ENCODE measurements around the gene PSMG3. TPM values are rescaled to one million over a fixed set of nuclear protein-coding genes. Genes with fewer than 3 reads are reported as not detected.

Gene PSMG3
- total and polyA plus RNA-seq, 4 donors: 16.3 to 44.7 (median 41.9) TPM

DNA sequence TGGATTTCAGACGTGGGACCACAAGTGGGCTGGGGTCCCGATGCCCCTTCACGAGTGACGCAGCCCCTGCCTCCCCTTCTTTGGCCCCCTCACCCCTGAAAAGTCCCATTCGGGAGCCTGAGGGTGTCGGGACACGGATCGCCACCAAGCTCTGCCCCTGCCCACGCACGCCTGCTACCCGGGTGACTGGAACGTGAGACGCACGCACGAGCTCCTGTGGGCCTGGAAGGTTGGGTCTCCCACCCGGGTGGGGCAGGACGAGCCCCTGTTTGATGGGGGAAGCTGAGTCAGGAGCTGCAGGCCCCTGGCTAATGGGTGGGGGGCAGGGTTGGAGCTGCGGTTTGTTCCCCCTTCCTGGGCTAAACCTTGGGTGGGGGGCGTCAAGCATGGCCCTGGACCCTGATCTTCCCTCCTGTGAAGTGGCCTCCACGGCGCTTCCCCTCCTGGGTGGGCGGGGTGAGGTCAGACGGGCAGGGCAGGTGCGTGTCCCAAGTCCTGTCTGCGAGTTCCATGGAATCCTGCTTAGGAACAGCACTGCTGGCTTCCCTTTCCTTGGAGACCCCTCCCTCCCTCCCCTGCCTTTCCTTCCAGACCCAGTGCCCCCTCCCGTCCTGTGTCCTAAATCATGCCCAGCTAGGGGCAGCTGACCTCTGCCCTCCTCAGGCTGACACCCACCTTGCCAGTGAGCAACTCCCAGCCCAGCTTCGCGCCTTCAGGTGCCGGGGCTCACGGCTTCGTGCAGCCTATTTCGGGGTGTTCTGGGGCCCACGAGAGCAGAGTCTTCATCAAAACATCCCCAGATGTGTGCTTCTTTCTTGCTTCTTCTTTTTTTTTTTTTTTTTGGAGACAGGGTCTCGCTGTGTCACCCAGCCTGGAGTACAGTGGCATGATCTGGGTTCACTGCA, 8.5 kb downstream of the PSMG3 start:
- H3K4me3 ChIP-seq (ENCODE audit: low read depth, low read length): no peak overlapping the region
- H3K27me3 ChIP-seq (ENCODE audit: control insufficient read depth, insufficient read depth, low read length): no peaks in the 10 kb centered on the region
- H3K9me3 ChIP-seq (ENCODE audit: control insufficient read depth, insufficient read depth, low read length): no peaks in the 10 kb centered on the region
- DNase-seq (ENCODE audit: low read depth in 4 of 6, low spot score in 6 of 6): no peak
- H3K4me1 ChIP-seq (ENCODE audit: control insufficient read depth, insufficient read depth, low read length): peaks cover 13% of the 10 kb centered on the region
- peaks cover 26% of the 10 kb centered on the region for H3K36me3 ChIP-seq (ENCODE audit: control insufficient read depth, insufficient read depth, low read length)
- 78% methylated on average over 34 of the region's 34 CpGs for WGBS (ENCODE audit: insufficient coverage)
- no peak overlapping the region for H3K27ac ChIP-seq (ENCODE audit: low read depth, low read length)

DNA sequence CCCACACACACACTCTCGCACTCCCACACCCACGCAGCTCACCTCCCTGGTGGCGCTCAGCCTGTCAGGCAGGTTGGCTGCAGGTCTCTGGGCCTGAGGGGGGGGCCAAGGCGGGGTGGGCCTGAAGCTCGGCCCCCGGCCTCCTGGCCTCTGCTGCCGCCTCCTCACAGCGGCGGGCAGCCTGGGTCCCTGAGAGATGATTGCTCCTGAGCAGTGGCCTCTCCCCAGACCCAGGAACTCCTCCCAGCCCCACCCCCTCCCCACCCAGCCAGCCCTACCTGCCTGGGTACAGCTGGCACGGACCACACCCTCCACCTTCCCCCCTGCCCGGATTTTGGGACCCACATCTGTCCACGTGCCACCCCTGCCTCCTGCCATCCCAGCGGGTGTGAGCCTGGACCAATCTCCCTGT, 9.2 kb downstream of the PSMG3 start:
- H3K27ac ChIP-seq (ENCODE audit: low read depth, low read length): no peak overlapping the region
- H3K27me3 ChIP-seq (ENCODE audit: control insufficient read depth, insufficient read depth, low read length): no peaks in the 10 kb centered on the region
- H3K9me3 ChIP-seq (ENCODE audit: control insufficient read depth, insufficient read depth, low read length): no peaks in the 10 kb centered on the region
- peaks cover 27% of the 10 kb centered on the region for H3K36me3 ChIP-seq (ENCODE audit: control insufficient read depth, insufficient read depth, low read length)
- peaks cover 15% of the 10 kb centered on the region for H3K4me1 ChIP-seq (ENCODE audit: control insufficient read depth, insufficient read depth, low read length)
- no peak overlapping the region for H3K4me3 ChIP-seq (ENCODE audit: low read depth, low read length)
- WGBS (ENCODE audit: insufficient coverage): 91% methylated on average over 8 of the region's 13 CpGs
- no peak for DNase-seq (ENCODE audit: low read depth in 4 of 6, low spot score in 6 of 6)

DNA sequence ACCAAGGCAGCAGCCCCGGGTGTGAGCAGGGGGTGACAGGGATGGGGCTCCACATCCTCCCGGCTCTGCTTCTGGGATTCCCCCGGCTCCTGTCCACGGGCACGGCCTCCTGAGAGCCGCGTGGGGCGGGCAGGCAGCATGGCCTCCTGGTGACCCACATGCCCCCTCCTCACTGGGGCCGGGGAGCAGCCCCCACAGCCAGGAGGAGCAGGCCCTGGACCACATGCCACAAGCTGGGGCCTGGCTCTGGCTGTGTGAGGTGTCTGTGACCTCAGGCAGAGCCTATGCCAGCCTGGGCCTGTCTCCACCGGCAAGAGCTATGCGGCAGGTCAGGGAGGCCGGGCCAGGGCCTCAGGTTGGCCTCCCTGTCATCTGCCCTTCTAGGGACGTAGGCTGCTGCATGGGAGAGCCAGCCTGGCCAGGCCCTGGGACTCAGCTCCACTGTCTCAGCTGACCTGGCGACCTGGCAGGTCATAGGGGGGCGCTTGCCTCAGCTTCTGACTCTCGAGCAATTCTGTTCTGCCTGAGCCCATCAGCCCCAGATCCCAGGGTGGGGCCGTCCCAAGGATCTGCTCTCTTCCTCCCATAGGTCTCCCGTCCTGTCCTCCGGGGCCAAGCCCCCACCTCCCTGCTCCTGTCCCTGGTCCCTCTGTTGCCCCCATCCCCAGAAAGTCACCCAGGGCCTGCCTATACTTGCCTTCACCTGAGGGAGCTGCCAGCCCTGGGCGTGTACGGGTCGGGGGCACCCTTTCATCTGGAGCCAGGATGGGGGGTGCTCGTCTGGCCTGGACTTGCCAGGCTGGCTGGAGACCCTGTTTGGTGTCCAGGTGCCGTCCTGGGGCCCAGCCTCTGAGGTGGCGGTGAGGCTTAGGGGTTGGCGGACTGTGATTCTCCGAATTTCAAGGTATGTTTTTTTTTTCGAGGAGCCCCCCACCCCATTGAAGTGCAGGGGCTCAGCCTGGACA, 9.9 kb downstream of the PSMG3 start:
- WGBS (ENCODE audit: insufficient coverage): 84% methylated on average over 28 of the region's 28 CpGs
- Histone ChIP-seq H3K27ac (ENCODE audit: low read depth, low read length) (no peak overlapping the region), H3K9me3 (ENCODE audit: control insufficient read depth, insufficient read depth, low read length) (no peaks in the 10 kb centered on the region), H3K4me1 (ENCODE audit: control insufficient read depth, insufficient read depth, low read length) (peaks cover 23% of the 10 kb centered on the region), H3K4me3 (ENCODE audit: low read depth, low read length) (no peak overlapping the region), H3K36me3 (ENCODE audit: control insufficient read depth, insufficient read depth, low read length) (peaks cover 20% of the 10 kb centered on the region), H3K27me3 (ENCODE audit: control insufficient read depth, insufficient read depth, low read length) (no peaks in the 10 kb centered on the region)
- DNase-seq (ENCODE audit: low read depth in 4 of 6, low spot score in 6 of 6): no peak

DNA sequence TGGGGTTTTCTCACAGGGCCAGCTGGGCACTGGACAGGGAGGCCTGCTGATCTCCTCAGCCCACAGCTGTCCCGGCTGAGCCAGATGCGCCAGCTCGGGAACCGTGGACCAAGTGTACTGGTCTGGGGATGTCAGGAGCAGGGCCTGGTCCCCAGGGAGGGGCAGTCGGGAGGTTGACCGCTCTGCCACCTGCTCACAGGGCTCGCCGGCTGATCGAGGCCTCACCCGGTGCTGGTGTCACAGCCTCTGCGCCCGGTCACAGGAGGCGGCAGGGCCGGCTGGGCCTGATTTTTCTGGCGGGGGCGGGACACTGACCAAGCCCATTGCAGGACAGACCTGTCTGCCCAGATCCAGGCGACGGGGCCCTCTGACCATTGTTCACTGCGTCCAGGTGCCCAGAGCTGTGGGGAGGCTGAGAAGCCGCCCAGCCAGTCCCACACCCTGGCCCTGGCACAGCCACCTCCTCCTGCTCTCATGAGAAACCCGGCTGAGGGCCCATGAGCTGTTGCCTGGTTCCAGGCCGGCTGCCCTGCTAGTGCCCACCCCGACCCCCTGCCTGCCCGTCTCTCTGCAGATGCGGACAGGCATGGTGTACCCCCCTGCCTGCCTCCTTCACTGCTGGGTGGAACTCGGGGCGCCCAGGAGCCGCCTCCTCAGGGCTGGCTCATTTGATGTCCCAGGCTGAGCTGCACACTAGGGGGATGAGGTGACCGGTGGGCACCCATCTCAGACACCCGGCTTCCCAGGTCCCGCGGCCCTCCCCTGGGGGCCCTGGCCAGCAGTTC, 10.8 kb downstream of the PSMG3 start:
- Histone ChIP-seq H3K4me1 (ENCODE audit: control insufficient read depth, insufficient read depth, low read length) (peaks cover 23% of the 10 kb centered on the region), H3K36me3 (ENCODE audit: control insufficient read depth, insufficient read depth, low read length) (peaks cover 21% of the 10 kb centered on the region), H3K27me3 (ENCODE audit: control insufficient read depth, insufficient read depth, low read length) (no peaks in the 10 kb centered on the region), H3K4me3 (ENCODE audit: low read depth, low read length) (no peak overlapping the region), H3K27ac (ENCODE audit: low read depth, low read length) (no peak overlapping the region), H3K9me3 (ENCODE audit: control insufficient read depth, insufficient read depth, low read length) (no peaks in the 10 kb centered on the region)
- WGBS (ENCODE audit: insufficient coverage): 88% methylated on average over 29 of the region's 32 CpGs
- no peak for DNase-seq (ENCODE audit: low read depth in 4 of 6, low spot score in 6 of 6)

DNA sequence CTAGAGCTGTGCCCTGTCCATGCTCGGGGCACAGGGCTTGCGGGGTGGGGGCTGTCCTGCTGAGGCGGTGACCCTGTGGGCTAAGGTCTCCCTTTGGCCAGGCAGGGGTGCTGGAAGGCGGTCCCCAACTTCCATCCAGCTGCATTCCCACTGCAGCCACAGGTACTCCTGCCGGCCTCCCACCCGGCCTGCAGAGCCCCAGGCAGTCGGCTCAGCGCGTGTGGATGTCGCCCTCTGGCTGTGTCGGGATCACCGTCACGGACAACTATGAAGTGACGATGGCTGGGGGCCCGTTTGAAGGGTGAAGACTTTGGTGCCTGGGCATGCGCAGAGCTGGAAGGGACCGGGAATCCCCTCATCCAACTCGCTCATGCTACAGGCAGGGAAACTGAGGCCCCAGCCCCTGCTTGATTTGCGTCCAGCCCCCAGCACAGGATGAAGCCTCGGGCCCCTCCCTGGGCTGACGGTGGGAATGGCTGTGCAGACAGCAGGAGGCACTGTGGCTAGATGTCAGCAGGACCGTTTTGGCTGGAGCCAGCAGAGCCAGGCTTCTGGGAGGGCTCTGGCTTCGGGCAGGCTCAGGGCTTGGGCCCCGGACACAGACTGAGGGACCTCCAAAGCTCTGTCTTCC, 11.5 kb downstream of the PSMG3 start:
- Histone ChIP-seq H3K27ac (ENCODE audit: low read depth, low read length) (no peak overlapping the region), H3K27me3 (ENCODE audit: control insufficient read depth, insufficient read depth, low read length) (no peaks in the 10 kb centered on the region), H3K4me1 (ENCODE audit: control insufficient read depth, insufficient read depth, low read length) (peaks cover 23% of the 10 kb centered on the region), H3K4me3 (ENCODE audit: low read depth, low read length) (no peak overlapping the region), H3K9me3 (ENCODE audit: control insufficient read depth, insufficient read depth, low read length) (no peaks in the 10 kb centered on the region), H3K36me3 (ENCODE audit: control insufficient read depth, insufficient read depth, low read length) (peaks cover 19% of the 10 kb centered on the region)
- DNase-seq (ENCODE audit: low read depth in 4 of 6, low spot score in 6 of 6): peak in 1 of 6 donors; percentile 17
- 48% methylated on average over 21 of the region's 24 CpGs for WGBS (ENCODE audit: insufficient coverage)

DNA sequence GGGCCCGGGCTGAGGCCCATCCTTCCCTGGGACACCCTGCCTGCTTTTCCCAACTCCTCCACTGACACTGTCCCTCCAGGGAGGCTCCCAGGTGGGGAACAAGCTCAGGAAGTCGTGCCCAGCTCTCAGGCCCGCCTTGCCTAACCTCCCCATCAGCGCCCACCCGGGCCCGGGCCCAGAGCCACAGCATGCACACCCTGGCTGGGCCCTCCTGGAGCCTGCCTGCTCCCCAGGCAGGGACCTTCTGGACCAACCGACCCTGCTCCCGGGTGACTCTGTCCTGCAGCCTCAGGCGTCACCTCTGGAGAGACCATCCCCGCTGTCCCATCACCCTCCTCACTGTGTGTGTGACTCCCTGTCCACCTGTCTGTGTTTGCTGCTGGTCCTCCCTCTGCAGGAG, 12.1 kb downstream of the PSMG3 start:
- no peak for DNase-seq (ENCODE audit: low read depth in 4 of 6, low spot score in 6 of 6)
- H3K4me1 ChIP-seq (ENCODE audit: control insufficient read depth, insufficient read depth, low read length): peaks cover 21% of the 10 kb centered on the region
- H3K27ac ChIP-seq (ENCODE audit: low read depth, low read length): no peak overlapping the region
- H3K4me3 ChIP-seq (ENCODE audit: low read depth, low read length): no peak overlapping the region
- no peaks in the 10 kb centered on the region for H3K9me3 ChIP-seq (ENCODE audit: control insufficient read depth, insufficient read depth, low read length)
- WGBS (ENCODE audit: insufficient coverage): 92% methylated on average over 10 of the region's 10 CpGs
- peaks cover 19% of the 10 kb centered on the region for H3K36me3 ChIP-seq (ENCODE audit: control insufficient read depth, insufficient read depth, low read length)
- no peaks in the 10 kb centered on the region for H3K27me3 ChIP-seq (ENCODE audit: control insufficient read depth, insufficient read depth, low read length)

DNA sequence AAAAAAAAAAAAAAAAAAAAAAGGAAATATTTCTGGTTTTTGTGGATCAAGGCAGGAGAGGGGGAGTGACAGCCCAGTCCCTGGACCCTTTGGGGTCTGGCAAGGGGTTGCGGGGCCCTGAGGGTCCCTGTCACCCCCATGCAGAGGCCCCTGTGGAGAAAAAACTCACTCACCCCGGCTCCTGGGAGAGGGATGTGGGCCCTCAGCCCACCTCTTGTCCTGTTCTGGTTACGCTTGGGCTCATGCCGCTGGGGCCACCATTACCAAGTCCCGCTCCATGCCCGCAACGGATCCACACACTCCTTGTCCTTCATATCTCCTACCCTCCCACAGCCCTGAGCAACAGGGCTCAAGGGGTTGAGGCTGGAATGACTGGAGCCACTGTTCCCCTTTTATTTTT, 12.8 kb downstream of the PSMG3 start:
- Histone ChIP-seq H3K27ac (ENCODE audit: low read depth, low read length) (no peak overlapping the region), H3K27me3 (ENCODE audit: control insufficient read depth, insufficient read depth, low read length) (no peaks in the 10 kb centered on the region), H3K4me1 (ENCODE audit: control insufficient read depth, insufficient read depth, low read length) (peaks cover 14% of the 10 kb centered on the region), H3K36me3 (ENCODE audit: control insufficient read depth, insufficient read depth, low read length) (peaks cover 19% of the 10 kb centered on the region), H3K9me3 (ENCODE audit: control insufficient read depth, insufficient read depth, low read length) (no peaks in the 10 kb centered on the region), H3K4me3 (ENCODE audit: low read depth, low read length) (no peak overlapping the region)
- 100% methylated on average over 5 of the region's 7 CpGs for WGBS (ENCODE audit: insufficient coverage)
- no peak for DNase-seq (ENCODE audit: low read depth in 4 of 6, low spot score in 6 of 6)

DNA sequence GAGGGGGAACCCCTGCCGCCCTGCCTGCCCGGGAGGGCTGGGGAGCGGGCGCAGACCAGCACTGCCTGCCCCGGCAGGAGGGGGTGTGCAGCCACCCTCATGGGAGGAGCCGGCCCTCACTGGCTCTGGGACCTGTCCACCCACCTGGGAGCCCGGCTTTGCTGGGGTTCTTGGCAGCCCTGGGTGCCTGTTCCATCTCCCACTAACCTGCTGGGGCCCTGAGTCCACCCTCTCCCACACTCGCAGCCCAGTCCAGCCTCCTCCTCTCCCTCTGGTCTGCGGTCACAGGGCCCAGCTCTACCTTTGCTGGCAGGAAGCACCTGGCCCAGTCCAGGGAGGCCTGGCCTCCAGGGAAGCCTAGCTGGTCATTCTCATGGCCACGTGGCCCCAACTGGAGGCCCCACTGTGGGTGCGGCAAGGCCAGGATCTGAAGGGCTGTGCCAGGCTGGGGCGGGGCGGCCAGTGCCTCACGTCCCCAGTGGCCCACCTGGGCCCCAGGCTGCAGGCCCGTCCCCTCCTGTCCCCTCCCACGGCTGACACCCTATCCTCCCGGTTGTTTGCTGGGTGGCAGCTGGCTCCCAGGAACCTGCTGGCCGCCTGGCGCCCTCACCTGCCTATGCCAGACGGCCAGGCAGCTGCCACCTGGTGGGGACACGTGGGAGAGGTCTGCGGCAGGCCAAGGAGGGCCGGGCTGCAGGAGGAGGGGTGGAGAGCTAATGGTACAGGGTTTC, 13.9 kb downstream of the PSMG3 start, which contains the start of gene TMEM184A:
TSS of gene TMEM184A (minus strand) at position 393 of the 731 bp plus-strand sequence. CDS start 721 bp downstream, outside the sequence.
- H3K36me3 ChIP-seq (ENCODE audit: control insufficient read depth, insufficient read depth, low read length): peaks cover 19% of the 10 kb centered on the region
- H3K4me1 ChIP-seq (ENCODE audit: control insufficient read depth, insufficient read depth, low read length): peaks cover 10% of the 10 kb centered on the region
- peak in 1 of 6 donors; percentile 59 for DNase-seq (ENCODE audit: low read depth in 4 of 6, low spot score in 6 of 6)
- H3K4me3 ChIP-seq (ENCODE audit: low read depth, low read length): no peak within 1 kb of the TSS
- 57% methylated on average over 23 of the region's 23 CpGs for WGBS (ENCODE audit: insufficient coverage)
- H3K9me3 ChIP-seq (ENCODE audit: control insufficient read depth, insufficient read depth, low read length): no peaks in the 10 kb centered on the region
- H3K27me3 ChIP-seq (ENCODE audit: control insufficient read depth, insufficient read depth, low read length): no peaks in the 10 kb centered on the region
- no peak within 1 kb of the TSS for H3K27ac ChIP-seq (ENCODE audit: low read depth, low read length)

Measured in spinal cord (tissue), 10 donors.